ENCODE results near the gene SH3TC1. TPM values are rescaled to one million over a fixed set of nuclear protein-coding genes. Genes with fewer than 3 reads are reported as not detected.

Gene SH3TC1
- total RNA-seq, 1 experiment from 2014 or later = 7.8 TPM

GRCh38 chr4:8242782-8243560 lies 43.9 kb downstream of the SH3TC1 start:
- BruUV-seq (replicated peaks) = no TSS peak

GRCh38 chr4:8244001-8244757 lies 45.1 kb downstream of the SH3TC1 start:
- Mint-ChIP-seq H3K27me3 (ENCODE audit: unreplicated experiment) (peaks cover 18% of the 10 kb centered on the region), H3K4me3 (ENCODE audit: low read depth, unreplicated experiment) (no peak overlapping the region), H3K27ac (ENCODE audit: unreplicated experiment) (no peak overlapping the region), H3K9me3 (ENCODE audit: low read depth, unreplicated experiment) (no peaks in the 10 kb centered on the region), H3K4me1 (ENCODE audit: low read depth, unreplicated experiment) (no peaks in the 10 kb centered on the region), H3K36me3 (ENCODE audit: insufficient read depth, unreplicated experiment) (peaks cover 5% of the 10 kb centered on the region)
- intact Hi-C loops (cut with micrococcal nuclease; ENCODE audit: unreplicated experiment) = no loop called here
- DNase-seq = no peak
- TF ChIP-seq, protein P1, sequence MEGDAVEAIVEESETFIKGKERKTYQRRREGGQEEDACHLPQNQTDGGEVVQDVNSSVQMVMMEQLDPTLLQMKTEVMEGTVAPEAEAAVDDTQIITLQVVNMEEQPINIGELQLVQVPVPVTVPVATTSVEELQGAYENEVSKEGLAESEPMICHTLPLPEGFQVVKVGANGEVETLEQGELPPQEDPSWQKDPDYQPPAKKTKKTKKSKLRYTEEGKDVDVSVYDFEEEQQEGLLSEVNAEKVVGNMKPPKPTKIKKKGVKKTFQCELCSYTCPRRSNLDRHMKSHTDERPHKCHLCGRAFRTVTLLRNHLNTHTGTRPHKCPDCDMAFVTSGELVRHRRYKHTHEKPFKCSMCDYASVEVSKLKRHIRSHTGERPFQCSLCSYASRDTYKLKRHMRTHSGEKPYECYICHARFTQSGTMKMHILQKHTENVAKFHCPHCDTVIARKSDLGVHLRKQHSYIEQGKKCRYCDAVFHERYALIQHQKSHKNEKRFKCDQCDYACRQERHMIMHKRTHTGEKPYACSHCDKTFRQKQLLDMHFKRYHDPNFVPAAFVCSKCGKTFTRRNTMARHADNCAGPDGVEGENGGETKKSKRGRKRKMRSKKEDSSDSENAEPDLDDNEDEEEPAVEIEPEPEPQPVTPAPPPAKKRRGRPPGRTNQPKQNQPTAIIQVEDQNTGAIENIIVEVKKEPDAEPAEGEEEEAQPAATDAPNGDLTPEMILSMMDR (IDR thresholded peaks at IDR 0.05; ENCODE audit: unreplicated experiment) = no peak
- CTCF ChIA-PET = no interaction called here
- no TSS peak for BruUV-seq (replicated peaks)

More at GRCh38 chr4:8242782-8243560, 43.9 kb downstream of the SH3TC1 start:
- no peak overlapping the region for H3K27ac Mint-ChIP-seq (ENCODE audit: unreplicated experiment)
- peaks cover 5% of the 10 kb centered on the region for H3K36me3 Mint-ChIP-seq (ENCODE audit: insufficient read depth, unreplicated experiment)
- H3K27me3 Mint-ChIP-seq (ENCODE audit: unreplicated experiment) = peaks cover 6% of the 10 kb centered on the region
- DNase-seq = no peak
- H3K9me3 Mint-ChIP-seq (ENCODE audit: low read depth, unreplicated experiment) = no peaks in the 10 kb centered on the region
- intact Hi-C loops (cut with micrococcal nuclease; ENCODE audit: unreplicated experiment) = loop anchor here (1.0 kb wide), 1 partner anchor 160 kb away; no protein-coding TSS in a partner anchor
- CTCF ChIA-PET = interaction anchor here (0.8 to 2.1 kb wide), 7 partner anchors 24 to 343 kb away, joined by 3 to 11 read pairs (median 4); partner anchors contain the start of gene SH3TC1
- H3K4me3 Mint-ChIP-seq (ENCODE audit: low read depth, unreplicated experiment) = no peak overlapping the region
- no peaks in the 10 kb centered on the region for H3K4me1 Mint-ChIP-seq (ENCODE audit: low read depth, unreplicated experiment)
- TF ChIP-seq, protein P1 (IDR thresholded peaks at IDR 0.05; ENCODE audit: unreplicated experiment) = no peak

GRCh38 chr4:8244931-8245460 lies 45.9 kb downstream of the SH3TC1 start:
- TF ChIP-seq, protein P1 (IDR thresholded peaks at IDR 0.05; ENCODE audit: unreplicated experiment) = no peak
- Mint-ChIP-seq H3K4me3 (ENCODE audit: low read depth, unreplicated experiment) (no peak overlapping the region), H3K27me3 (ENCODE audit: unreplicated experiment) (peaks cover 27% of the 10 kb centered on the region), H3K9me3 (ENCODE audit: low read depth, unreplicated experiment) (no peaks in the 10 kb centered on the region), H3K36me3 (ENCODE audit: insufficient read depth, unreplicated experiment) (peaks cover 5% of the 10 kb centered on the region), H3K4me1 (ENCODE audit: low read depth, unreplicated experiment) (no peaks in the 10 kb centered on the region), H3K27ac (ENCODE audit: unreplicated experiment) (no peak overlapping the region)
- no TSS peak for BruUV-seq (replicated peaks)
- no peak for DNase-seq
- intact Hi-C loops (cut with micrococcal nuclease; ENCODE audit: unreplicated experiment) = no loop called here
- CTCF ChIA-PET = interaction anchor here (1.1 kb wide), 1 partner anchor 68 kb away, joined by 3 read pairs; no protein-coding TSS in a partner anchor

Measured in Calu3 (cell line).